GM10248 (cell line): ENCODE data around the gene PDGFD.

Experiments
- CTCF ChIA-PET: fragments of 300-600 bp; sonication (Branson Sonifier 250); formaldehyde crosslinking; extraction: SDS; loops from one replicate; lab custom pipeline; 2021; ENCODE audit warnings: antibody characterized with exemption; lab: Yijun Ruan, JAX
- POLR2A ChIA-PET: fragments of 350-650 bp; sonication (Branson Sonifier 250); formaldehyde crosslinking; extraction: SDS; loops from one replicate; lab custom pipeline; 2020; ENCODE audit warnings: antibody characterized with exemption; lab: Yijun Ruan, JAX
- DNase-seq: peaks from one replicate; pipeline ENCODE4 v3.0.0; 2012; ENCODE audit errors: extremely low spot score
- CTCF ChIP-seq: IDR thresholded peaks from 2 replicates; pipeline ENCODE4 v1.5.1; 2012; ENCODE audit warnings: mild to moderate bottlenecking, low read depth; ENCODE audit errors: extremely low read depth, missing control alignments, control extremely low read depth

The PDGFD gene

GRCh38 chr11:103878646-103879045, 285.3 kb downstream of the PDGFD start:
- no peak for DNase-seq
- no peak for TF ChIP-seq CTCF
- ChIA-PET CTCF (interaction anchor here (0.9 kb wide), 1 partner anchor 9 kb away, joined by 5 read pairs; no protein-coding TSS in a partner anchor), POLR2A (no interaction called here)

GRCh38 chr11:103877221-103877620, 286.7 kb downstream of the PDGFD start:
- ChIA-PET CTCF (interaction anchor here (0.8 to 1.0 kb wide), 4 partner anchors 16 to 215 kb away, joined by 3 to 4 read pairs (median 3); no protein-coding TSS in a partner anchor), POLR2A (no interaction called here)
- TF ChIP-seq CTCF = peak; percentile 31
- no peak for DNase-seq

GRCh38 chr11:103875855-103876510, 288.0 kb downstream of the PDGFD start:
- no peak for DNase-seq
- ChIA-PET CTCF (no interaction called here), POLR2A (no interaction called here)
- no peak for TF ChIP-seq CTCF

- no peak for TF ChIP-seq CTCF
- POLR2A ChIA-PET = no interaction called here
These were observed 291.2 kb downstream of the PDGFD start for GRCh38 chr11:103872748-103873147.

GRCh38 chr11:103871923-103872551, 291.9 kb downstream of the PDGFD start:
- CTCF ChIA-PET = no interaction called here
- TF ChIP-seq CTCF = no peak
- no peak for DNase-seq
- POLR2A ChIA-PET = interaction anchor here (0.6 kb wide), 1 partner anchor 15 kb away, joined by 3 read pairs; no protein-coding TSS in a partner anchor

More at GRCh38 chr11:103872748-103873147, 291.2 kb downstream of the PDGFD start:
- no peak for DNase-seq
- CTCF ChIA-PET = interaction anchor here (1.6 to 1.8 kb wide), 2 partner anchors 9 to 10 kb away, joined by 4 to 5 read pairs; no protein-coding TSS in a partner anchor

GRCh38 chr11:103870821-103871309, 293.1 kb downstream of the PDGFD start:
- POLR2A ChIA-PET = no interaction called here
- DNase-seq = no peak
- CTCF ChIA-PET = interaction anchor here (1.2 kb wide), 1 partner anchor 11 kb away, joined by 3 read pairs; no protein-coding TSS in a partner anchor
- TF ChIP-seq CTCF = no peak
